ENCODE data around the gene PLXNA2. TPM values are rescaled to one million over a fixed set of nuclear protein-coding genes. Genes with fewer than 3 reads are reported as not detected.

The PLXNA2 gene
- total RNA-seq, 4 donors from 2014 or later, result 19.8 to 41.6 (median 27.9) TPM

- 45% methylated on average over 6 of the region's 6 CpGs for WGBS
- Histone ChIP-seq H3K27me3 (peaks cover 0 to 34% (median 0%) of the 10 kb centered on the region in 4 donors), H3K4me3 (no peak overlapping the region), H3K4me1 (peaks cover 0 to 4% (median 2%) of the 10 kb centered on the region in 4 donors), H3K9me3 (no peaks in the 10 kb centered on the region), H3K36me3 (no peaks in the 10 kb centered on the region), H3K27ac (replicated peaks in 1 of 4) (no peak overlapping the region)
- no peak for DNase-seq (ENCODE audit: extremely low spot score)
- intact Hi-C loops (cut with DNase I), result no loop called here
- TF ChIP-seq POLR2A (IDR thresholded peaks at IDR 0.05; ENCODE audit: low read depth) (no peak), CTCF (IDR thresholded peaks at IDR 0.05) (no peak), POLR2AphosphoS5 (IDR thresholded peaks at IDR 0.05) (no peak), EP300 (IDR thresholded peaks at IDR 0.05) (no peak)
Measured at GRCh38 chr1:208269338-208269666, 25.1 kb upstream of the PLXNA2 start.

DNA sequence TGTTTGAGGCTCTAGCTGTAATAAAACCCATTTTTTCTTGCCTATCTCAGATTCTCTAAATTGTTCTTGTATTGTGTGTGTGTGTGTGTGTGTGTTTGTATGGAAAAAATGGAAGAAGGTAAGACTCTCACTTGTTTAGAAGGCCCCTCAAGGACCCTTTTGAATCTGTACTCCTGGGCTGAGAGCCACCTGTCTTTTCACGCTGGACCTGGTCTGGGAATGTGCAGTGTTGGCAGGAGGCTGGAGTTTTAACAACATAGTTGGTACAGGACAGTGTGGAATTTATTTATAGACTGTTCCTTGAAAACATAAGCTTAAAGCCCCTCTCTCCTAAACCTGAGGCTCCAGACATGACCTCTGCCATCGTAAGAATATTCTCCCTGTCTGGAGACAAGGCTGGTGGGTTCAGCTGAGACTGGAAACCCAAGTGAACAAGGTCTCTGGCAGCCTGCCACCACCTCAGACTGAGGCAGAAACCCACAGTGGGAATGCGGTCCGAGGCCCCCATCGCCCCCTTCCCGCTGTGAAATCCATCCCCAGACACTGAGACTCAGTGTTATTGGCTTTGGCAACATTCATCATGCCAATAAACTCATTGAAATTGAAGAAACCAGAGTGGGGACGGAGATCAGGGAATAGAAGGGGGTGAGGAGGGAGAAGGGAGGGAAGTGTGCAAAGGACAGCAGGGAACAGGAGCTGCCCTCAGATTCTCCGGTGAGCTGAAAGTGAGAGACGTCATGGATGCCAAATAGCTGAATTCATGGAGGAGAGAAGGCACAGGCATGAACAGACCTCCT lies 24.6 kb upstream of the PLXNA2 start:
- 79% methylated on average over 9 of the region's 9 CpGs for WGBS
- Histone ChIP-seq H3K36me3 (no peaks in the 10 kb centered on the region), H3K4me1 (peaks cover 0 to 4% (median 2%) of the 10 kb centered on the region in 4 donors), H3K27me3 (peaks cover 0 to 32% (median 0%) of the 10 kb centered on the region in 4 donors), H3K9me3 (no peaks in the 10 kb centered on the region), H3K4me3 (no peak overlapping the region), H3K27ac (replicated peaks in 1 of 4) (no peak overlapping the region)
- no peak for DNase-seq (ENCODE audit: extremely low spot score)
- no peak for TF ChIP-seq POLR2AphosphoS5 (IDR thresholded peaks at IDR 0.05)
- no peak for TF ChIP-seq CTCF (IDR thresholded peaks at IDR 0.05)
- no peak for TF ChIP-seq POLR2A (IDR thresholded peaks at IDR 0.05; ENCODE audit: low read depth)
- TF ChIP-seq EP300 (IDR thresholded peaks at IDR 0.05), result no peak
- intact Hi-C loops (cut with DNase I), result no loop called here

- H3K36me3 ChIP-seq, result no peaks in the 10 kb centered on the region
- TF ChIP-seq CTCF (IDR thresholded peaks at IDR 0.05) (no peak), EP300 (IDR thresholded peaks at IDR 0.05) (no peak), POLR2AphosphoS5 (IDR thresholded peaks at IDR 0.05) (no peak), POLR2A (IDR thresholded peaks at IDR 0.05; ENCODE audit: low read depth) (no peak)
- no peak overlapping the region for H3K27ac ChIP-seq (replicated peaks in 1 of 4)
- peaks cover 0 to 4% (median 2%) of the 10 kb centered on the region in 4 donors for H3K4me1 ChIP-seq
- intact Hi-C loops (cut with DNase I), result no loop called here
- no peak for DNase-seq (ENCODE audit: extremely low spot score)
- 90% methylated on average over 3 of the region's 3 CpGs for WGBS
- H3K4me3 ChIP-seq, result no peak overlapping the region
- peaks cover 0 to 32% (median 0%) of the 10 kb centered on the region in 4 donors for H3K27me3 ChIP-seq
- H3K9me3 ChIP-seq, result peaks cover 0 to 2% (median under 1%) of the 10 kb centered on the region in 4 donors
Measured at GRCh38 chr1:208265525-208265924, 21.3 kb upstream of the PLXNA2 start.

DNA sequence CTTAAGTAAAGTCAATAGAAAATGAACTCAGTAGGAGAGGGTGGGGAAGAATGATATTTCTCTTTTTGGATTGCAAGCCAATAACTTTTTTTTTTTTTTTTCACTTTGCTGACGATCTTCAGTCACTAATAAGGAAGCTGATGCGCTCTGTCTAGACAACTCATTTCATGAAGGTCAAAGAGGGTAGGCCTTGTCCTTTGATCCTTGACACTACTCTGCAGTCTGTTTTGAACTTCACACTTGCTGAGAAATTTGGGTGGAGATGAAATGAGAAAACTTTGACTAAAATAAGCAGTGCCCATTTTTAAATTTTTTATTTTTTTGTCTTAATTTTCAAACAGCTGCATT lies 20.9 kb upstream of the PLXNA2 start:
- no peak for DNase-seq (ENCODE audit: extremely low spot score)
- peaks cover 0 to 32% (median 0%) of the 10 kb centered on the region in 4 donors for H3K27me3 ChIP-seq
- WGBS, result 74% methylated on average over 2 of the region's 2 CpGs
- H3K9me3 ChIP-seq, result peaks cover 0 to 6% (median 2%) of the 10 kb centered on the region in 4 donors
- H3K27ac ChIP-seq (replicated peaks in 1 of 4), result no peak overlapping the region
- peaks cover 0 to 4% (median 2%) of the 10 kb centered on the region in 4 donors for H3K4me1 ChIP-seq
- no peak overlapping the region for H3K4me3 ChIP-seq
- no peaks in the 10 kb centered on the region for H3K36me3 ChIP-seq
- TF ChIP-seq POLR2AphosphoS5 (IDR thresholded peaks at IDR 0.05) (no peak), EP300 (IDR thresholded peaks at IDR 0.05) (no peak), POLR2A (IDR thresholded peaks at IDR 0.05; ENCODE audit: low read depth) (no peak), CTCF (IDR thresholded peaks at IDR 0.05) (no peak)
- intact Hi-C loops (cut with DNase I), result no loop called here
